HG02759 (cell line): ENCODE results near the gene SNAPC4.

Experiments
- ATAC-seq: cut with Tn5 transposase; IDR thresholded peaks from one replicate; pipeline ENCODE4 v1.9.1; 2021; ENCODE audit warnings: mild to moderate bottlenecking, moderate library complexity; ENCODE audit not compliant: unreplicated experiment

The SNAPC4 gene

GRCh38 chr9:136373300-136374182 is 26.4 kb downstream of the SNAPC4 start, which contains the start of gene CARD9:
Gene CARD9, minus strand, starts transcription at chr9:136373669. Its CDS starts 1,591 bp downstream, at chr9:136372078.
- no peak for ATAC-seq

- ATAC-seq = no peak
These were observed 27.2 kb downstream of the SNAPC4 start for GRCh38 chr9:136372561-136373299.

GRCh38 chr9:136372006-136372405 is 28.0 kb downstream of the SNAPC4 start:
- ATAC-seq = no peak

- no peak for ATAC-seq
These were observed 28.5 kb downstream of the SNAPC4 start for GRCh38 chr9:136371533-136371880.

GRCh38 chr9:136370687-136371532 is 29.1 kb downstream of the SNAPC4 start:
- ATAC-seq = no peak

GRCh38 chr9:136370037-136370436 is 29.9 kb downstream of the SNAPC4 start:
- ATAC-seq = no peak

- ATAC-seq = no peak
These were observed 31.8 kb downstream of the SNAPC4 start for GRCh38 chr9:136368190-136368589.

GRCh38 chr9:136367296-136368145 is 32.4 kb downstream of the SNAPC4 start:
- no peak for ATAC-seq

- ATAC-seq = no peak
These were observed 33.1 kb downstream of the SNAPC4 start for GRCh38 chr9:136366826-136367225.

GRCh38 chr9:136365775-136366222 is 34.2 kb downstream of the SNAPC4 start:
- ATAC-seq = no peak

GRCh38 chr9:136364942-136365774 is 34.8 kb downstream of the SNAPC4 start:
- ATAC-seq = no peak

GRCh38 chr9:136363949-136364748 is 35.8 kb downstream of the SNAPC4 start:
- no peak for ATAC-seq

- ATAC-seq = peak; percentile 77
These were observed 36.6 kb downstream of the SNAPC4 start, which contains the start of gene DNLZ for GRCh38 chr9:136363106-136363948. Gene DNLZ, minus strand, starts transcription at chr9:136363744. Its CDS starts 30 bp downstream, at chr9:136363714.

GRCh38 chr9:136362450-136362784 is 37.6 kb downstream of the SNAPC4 start:
- no peak for ATAC-seq

- no peak for ATAC-seq
These were observed 38.1 kb downstream of the SNAPC4 start for GRCh38 chr9:136361754-136362449.

GRCh38 chr9:136361047-136361753 is 38.8 kb downstream of the SNAPC4 start:
- ATAC-seq = no peak
